ES-I3 (cell line): ENCODE measurements around the gene FAM120A.

ENCODE experiments used
- H3K36me3 ChIP-seq: 2 replicates; pipeline ENCODE4 v1.6.1; 2013; ENCODE audit warnings: mild to moderate bottlenecking, low read length, control low read depth, moderate library complexity; ENCODE audit not compliant: insufficient read depth
- H3K4me1 ChIP-seq: 2 replicates; pipeline ENCODE4 v1.6.1; 2013; ENCODE audit warnings: mild to moderate bottlenecking, control low read depth, low read length; ENCODE audit not compliant: insufficient read depth
- H3K9ac ChIP-seq: 2 replicates; pipeline ENCODE4 v1.6.1; 2013; ENCODE audit warnings: low read depth, mild to moderate bottlenecking, low read length, moderate library complexity
- H3K9me3 ChIP-seq: 2 replicates; pipeline ENCODE4 v1.6.1; 2013; ENCODE audit warnings: mild to moderate bottlenecking, low read length, moderate library complexity; ENCODE audit not compliant: control insufficient read depth, insufficient read depth

The FAM120A gene

GRCh38 chr9:93586290-93587057, 135.0 kb downstream of the FAM120A start:
- H3K4me1 ChIP-seq: no peaks in the 10 kb centered on the region
- H3K9me3 ChIP-seq: no peaks in the 10 kb centered on the region
- no peak overlapping the region for H3K9ac ChIP-seq
- no peaks in the 10 kb centered on the region for H3K36me3 ChIP-seq

GRCh38 chr9:93587284-93587650, 135.8 kb downstream of the FAM120A start:
- Histone ChIP-seq H3K4me1 (0 out of 2 replicates have a peak, but pooled peaks cover 2% of the 10 kb centered on the region), H3K9ac (no peak overlapping the region), H3K9me3 (no peaks in the 10 kb centered on the region), H3K36me3 (no peaks in the 10 kb centered on the region)

GRCh38 chr9:93587651-93588347, 136.3 kb downstream of the FAM120A start:
- no peak overlapping the region for H3K9ac ChIP-seq
- H3K9me3 ChIP-seq: no peaks in the 10 kb centered on the region
- no peaks in the 10 kb centered on the region for H3K36me3 ChIP-seq
- H3K4me1 ChIP-seq: 0 out of 2 replicates have a peak, but pooled peaks cover 2% of the 10 kb centered on the region

- Histone ChIP-seq H3K36me3 (no peaks in the 10 kb centered on the region), H3K9me3 (no peaks in the 10 kb centered on the region), H3K9ac (no peak overlapping the region), H3K4me1 (0 out of 2 replicates have a peak, but pooled peaks cover 2% of the 10 kb centered on the region)
Observed at GRCh38 chr9:93588641-93589609, 137.4 kb downstream of the FAM120A start.

GRCh38 chr9:93589688-93590087, 138.2 kb downstream of the FAM120A start:
- H3K4me1 ChIP-seq: peaks cover 7% of the 10 kb centered on the region; the same call in 1 of the 2 replicates

GRCh38 chr9:93590609-93591234, 139.2 kb downstream of the FAM120A start:
- Histone ChIP-seq H3K4me1 (peaks cover 7% of the 10 kb centered on the region; the same call in 1 of the 2 replicates), H3K9ac (no peak overlapping the region), H3K36me3 (no peaks in the 10 kb centered on the region), H3K9me3 (no peaks in the 10 kb centered on the region)

More at GRCh38 chr9:93589688-93590087, 138.2 kb downstream of the FAM120A start:
- no peak overlapping the region for H3K9ac ChIP-seq
- no peaks in the 10 kb centered on the region for H3K9me3 ChIP-seq
- no peaks in the 10 kb centered on the region for H3K36me3 ChIP-seq

GRCh38 chr9:93591301-93592007, 140.0 kb downstream of the FAM120A start:
- Histone ChIP-seq H3K9me3 (no peaks in the 10 kb centered on the region), H3K9ac (no peak overlapping the region), H3K36me3 (no peaks in the 10 kb centered on the region), H3K4me1 (peaks cover 7% of the 10 kb centered on the region; the same call in 1 of the 2 replicates)

- Histone ChIP-seq H3K9ac (no peak overlapping the region), H3K36me3 (no peaks in the 10 kb centered on the region), H3K4me1 (peaks cover 7% of the 10 kb centered on the region; the same call in 1 of the 2 replicates)
Observed at GRCh38 chr9:93592008-93592642, 140.6 kb downstream of the FAM120A start.

GRCh38 chr9:93592643-93593021, 141.1 kb downstream of the FAM120A start:
- Histone ChIP-seq H3K9ac (no peak overlapping the region), H3K36me3 (no peaks in the 10 kb centered on the region), H3K4me1 (peaks cover 7% of the 10 kb centered on the region; the same call in 1 of the 2 replicates), H3K9me3 (no peaks in the 10 kb centered on the region)

More at GRCh38 chr9:93592008-93592642, 140.6 kb downstream of the FAM120A start:
- no peaks in the 10 kb centered on the region for H3K9me3 ChIP-seq

- H3K9ac ChIP-seq: no peak overlapping the region
- H3K9me3 ChIP-seq: no peaks in the 10 kb centered on the region
- H3K4me1 ChIP-seq: peaks cover 7% of the 10 kb centered on the region; the same call in 1 of the 2 replicates
- H3K36me3 ChIP-seq: no peaks in the 10 kb centered on the region
Observed at GRCh38 chr9:93593144-93593658, 141.7 kb downstream of the FAM120A start.

GRCh38 chr9:93594041-93594756, 142.7 kb downstream of the FAM120A start:
- Histone ChIP-seq H3K9me3 (no peaks in the 10 kb centered on the region), H3K36me3 (no peaks in the 10 kb centered on the region), H3K9ac (no peak overlapping the region), H3K4me1 (peaks cover 7% of the 10 kb centered on the region; the same call in 1 of the 2 replicates)

GRCh38 chr9:93595461-93595860, 144.0 kb downstream of the FAM120A start:
- no peaks in the 10 kb centered on the region for H3K36me3 ChIP-seq
- no peaks in the 10 kb centered on the region for H3K9me3 ChIP-seq
- H3K9ac ChIP-seq: no peak overlapping the region
- H3K4me1 ChIP-seq: peaks cover 13% of the 10 kb centered on the region
